Measurements from ENCODE around the gene SEMA3E. TPM values are rescaled to one million over a fixed set of nuclear protein-coding genes. Genes with fewer than 3 reads are reported as not detected.

Gene SEMA3E
- total RNA-seq, 1 donor: 1.4 TPM

GRCh38 chr7:83520726-83521125, 128.2 kb downstream of the SEMA3E start:
- Histone ChIP-seq H3K27me3 (ENCODE audit: insufficient read depth, low read length) (no peaks in the 10 kb centered on the region), H3K4me2 (ENCODE audit: insufficient read depth, low read length) (no peak overlapping the region), H3K4me3 (ENCODE audit: insufficient read depth, low read length) (no peak overlapping the region), H4K20me1 (ENCODE audit: insufficient read depth, low read length) (no peaks in the 10 kb centered on the region), H3K36me3 (ENCODE audit: insufficient read depth, low read length) (no peaks in the 10 kb centered on the region), H3K4me1 (ENCODE audit: insufficient read depth, low read length) (no peaks in the 10 kb centered on the region), H2AFZ (ENCODE audit: low read length) (no peak overlapping the region), H3K27ac (ENCODE audit: low read depth, low read length) (no peak overlapping the region), H3K79me2 (ENCODE audit: insufficient read depth, low read length) (no peaks in the 10 kb centered on the region), H3K9me3 (ENCODE audit: low read depth, low read length) (no peaks in the 10 kb centered on the region)
- TF ChIP-seq, protein P1, sequence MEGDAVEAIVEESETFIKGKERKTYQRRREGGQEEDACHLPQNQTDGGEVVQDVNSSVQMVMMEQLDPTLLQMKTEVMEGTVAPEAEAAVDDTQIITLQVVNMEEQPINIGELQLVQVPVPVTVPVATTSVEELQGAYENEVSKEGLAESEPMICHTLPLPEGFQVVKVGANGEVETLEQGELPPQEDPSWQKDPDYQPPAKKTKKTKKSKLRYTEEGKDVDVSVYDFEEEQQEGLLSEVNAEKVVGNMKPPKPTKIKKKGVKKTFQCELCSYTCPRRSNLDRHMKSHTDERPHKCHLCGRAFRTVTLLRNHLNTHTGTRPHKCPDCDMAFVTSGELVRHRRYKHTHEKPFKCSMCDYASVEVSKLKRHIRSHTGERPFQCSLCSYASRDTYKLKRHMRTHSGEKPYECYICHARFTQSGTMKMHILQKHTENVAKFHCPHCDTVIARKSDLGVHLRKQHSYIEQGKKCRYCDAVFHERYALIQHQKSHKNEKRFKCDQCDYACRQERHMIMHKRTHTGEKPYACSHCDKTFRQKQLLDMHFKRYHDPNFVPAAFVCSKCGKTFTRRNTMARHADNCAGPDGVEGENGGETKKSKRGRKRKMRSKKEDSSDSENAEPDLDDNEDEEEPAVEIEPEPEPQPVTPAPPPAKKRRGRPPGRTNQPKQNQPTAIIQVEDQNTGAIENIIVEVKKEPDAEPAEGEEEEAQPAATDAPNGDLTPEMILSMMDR (IDR thresholded peaks at IDR 0.05; ENCODE audit: extremely low read depth, low read depth, low read length): no peak
- DNase-seq (ENCODE audit: insufficient read length, low spot score, missing footprints): no peak

DNA sequence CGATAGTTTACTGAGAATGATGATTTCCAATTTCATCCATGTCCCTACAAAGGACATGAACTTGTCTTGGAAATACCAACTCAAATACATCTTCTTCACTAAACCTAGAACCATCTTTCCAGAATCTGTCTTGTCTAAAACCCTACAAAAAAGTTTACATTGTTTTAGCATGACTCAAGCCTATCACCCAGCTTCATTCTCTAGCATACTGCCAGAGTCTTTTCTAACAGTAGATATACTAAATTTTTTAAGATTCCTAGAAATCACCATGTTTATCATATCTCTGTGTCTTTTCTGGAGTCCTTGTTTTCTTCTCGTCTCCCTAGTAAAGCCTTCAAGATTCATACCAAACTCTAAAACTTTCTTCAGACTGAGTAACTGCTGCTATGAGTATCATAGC, 129.7 kb downstream of the SEMA3E start:
- Histone ChIP-seq H3K4me3 (ENCODE audit: insufficient read depth, low read length) (no peak overlapping the region), H3K4me1 (ENCODE audit: insufficient read depth, low read length) (no peaks in the 10 kb centered on the region), H3K36me3 (ENCODE audit: insufficient read depth, low read length) (no peaks in the 10 kb centered on the region), H3K79me2 (ENCODE audit: insufficient read depth, low read length) (no peaks in the 10 kb centered on the region), H4K20me1 (ENCODE audit: insufficient read depth, low read length) (no peaks in the 10 kb centered on the region), H3K9me3 (ENCODE audit: low read depth, low read length) (no peaks in the 10 kb centered on the region), H3K27ac (ENCODE audit: low read depth, low read length) (no peak overlapping the region), H2AFZ (ENCODE audit: low read length) (no peak overlapping the region), H3K4me2 (ENCODE audit: insufficient read depth, low read length) (no peak overlapping the region), H3K27me3 (ENCODE audit: insufficient read depth, low read length) (no peaks in the 10 kb centered on the region)
- TF ChIP-seq, protein P1 (IDR thresholded peaks at IDR 0.05; ENCODE audit: extremely low read depth, low read depth, low read length): no peak
- DNase-seq (ENCODE audit: insufficient read length, low spot score, missing footprints): no peak

DNA sequence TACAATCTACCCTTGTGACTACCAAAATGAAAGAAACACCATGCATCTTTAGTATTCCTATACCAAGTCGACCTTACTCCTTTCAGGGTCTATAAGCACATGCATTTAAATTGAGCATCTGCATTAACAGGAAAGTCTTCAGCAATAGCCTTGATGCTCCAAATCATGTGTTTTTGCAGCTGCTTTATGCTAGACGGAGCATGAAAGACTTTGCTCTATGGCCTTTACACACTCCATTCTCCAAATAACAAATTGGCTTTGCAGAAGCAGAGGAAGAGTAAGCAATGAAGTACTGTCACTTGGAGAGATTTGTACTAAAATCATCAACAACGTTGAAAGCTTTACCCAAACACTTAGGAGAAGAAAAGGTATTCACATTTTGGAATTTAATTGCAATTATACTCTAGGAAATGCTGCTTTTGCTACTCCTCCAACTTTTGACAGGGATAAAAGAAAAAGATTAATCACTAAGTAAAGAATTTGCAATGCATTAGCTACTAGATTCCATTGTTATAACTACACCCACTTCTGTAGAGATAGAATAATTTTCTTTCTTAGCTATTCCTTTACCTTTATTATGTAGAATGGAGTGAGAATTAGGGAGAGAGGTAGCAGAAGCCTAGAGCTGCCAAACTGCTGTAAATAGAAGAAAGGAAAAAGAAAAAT, 131.8 kb downstream of the SEMA3E start:
- Histone ChIP-seq H4K20me1 (ENCODE audit: insufficient read depth, low read length) (no peaks in the 10 kb centered on the region), H3K79me2 (ENCODE audit: insufficient read depth, low read length) (no peaks in the 10 kb centered on the region), H3K9me3 (ENCODE audit: low read depth, low read length) (no peaks in the 10 kb centered on the region), H2AFZ (ENCODE audit: low read length) (no peak overlapping the region), H3K36me3 (ENCODE audit: insufficient read depth, low read length) (no peaks in the 10 kb centered on the region), H3K4me2 (ENCODE audit: insufficient read depth, low read length) (no peak overlapping the region), H3K27ac (ENCODE audit: low read depth, low read length) (no peak overlapping the region), H3K27me3 (ENCODE audit: insufficient read depth, low read length) (no peaks in the 10 kb centered on the region), H3K4me3 (ENCODE audit: insufficient read depth, low read length) (no peak overlapping the region), H3K4me1 (ENCODE audit: insufficient read depth, low read length) (no peaks in the 10 kb centered on the region)
- DNase-seq (ENCODE audit: insufficient read length, low spot score, missing footprints): no peak
- TF ChIP-seq, protein P1 (IDR thresholded peaks at IDR 0.05; ENCODE audit: extremely low read depth, low read depth, low read length): no peak

GRCh38 chr7:83514977-83515376, 134.0 kb downstream of the SEMA3E start:
- H2AFZ ChIP-seq (ENCODE audit: low read length): no peak overlapping the region
- H3K4me3 ChIP-seq (ENCODE audit: insufficient read depth, low read length): no peak overlapping the region
- H3K79me2 ChIP-seq (ENCODE audit: insufficient read depth, low read length): no peaks in the 10 kb centered on the region
- H3K36me3 ChIP-seq (ENCODE audit: insufficient read depth, low read length): no peaks in the 10 kb centered on the region
- no peaks in the 10 kb centered on the region for H3K9me3 ChIP-seq (ENCODE audit: low read depth, low read length)
- H3K27ac ChIP-seq (ENCODE audit: low read depth, low read length): no peak overlapping the region
- H3K4me1 ChIP-seq (ENCODE audit: insufficient read depth, low read length): no peaks in the 10 kb centered on the region
- H4K20me1 ChIP-seq (ENCODE audit: insufficient read depth, low read length): no peaks in the 10 kb centered on the region
- H3K27me3 ChIP-seq (ENCODE audit: insufficient read depth, low read length): no peaks in the 10 kb centered on the region
- H3K4me2 ChIP-seq (ENCODE audit: insufficient read depth, low read length): no peak overlapping the region
- TF ChIP-seq, protein P1 (IDR thresholded peaks at IDR 0.05; ENCODE audit: extremely low read depth, low read depth, low read length): no peak
- DNase-seq (ENCODE audit: insufficient read length, low spot score, missing footprints): no peak
